Measurements from ENCODE around the gene KRTAP4-6.

KRTAP4-6 gene

DNA sequence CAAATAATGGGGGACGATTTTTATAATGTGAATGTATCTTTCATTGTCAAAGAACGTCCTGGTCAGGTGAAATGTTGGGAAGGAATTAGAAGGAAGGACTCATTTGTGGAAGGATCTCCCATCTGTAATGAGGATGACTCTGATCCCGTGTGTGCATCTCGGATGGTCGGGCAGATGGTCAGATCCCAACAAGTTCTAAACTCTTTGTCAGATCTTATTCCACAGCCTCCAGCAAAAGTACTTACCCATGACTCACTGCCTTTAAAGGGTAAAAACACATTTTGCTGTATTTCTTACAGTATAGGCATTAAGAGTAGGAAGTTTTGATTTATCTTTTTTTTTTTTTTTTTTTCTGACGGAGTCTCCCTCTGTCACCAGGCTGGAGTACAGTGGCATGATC lies 41.9 kb downstream of the KRTAP4-6 start:
- no peak overlapping the region for H3K4me3 ChIP-seq (ENCODE audit: low read length)
- DNase-seq (ENCODE audit: low read depth) = peak; percentile 62
- TF ChIP-seq, protein P1, sequence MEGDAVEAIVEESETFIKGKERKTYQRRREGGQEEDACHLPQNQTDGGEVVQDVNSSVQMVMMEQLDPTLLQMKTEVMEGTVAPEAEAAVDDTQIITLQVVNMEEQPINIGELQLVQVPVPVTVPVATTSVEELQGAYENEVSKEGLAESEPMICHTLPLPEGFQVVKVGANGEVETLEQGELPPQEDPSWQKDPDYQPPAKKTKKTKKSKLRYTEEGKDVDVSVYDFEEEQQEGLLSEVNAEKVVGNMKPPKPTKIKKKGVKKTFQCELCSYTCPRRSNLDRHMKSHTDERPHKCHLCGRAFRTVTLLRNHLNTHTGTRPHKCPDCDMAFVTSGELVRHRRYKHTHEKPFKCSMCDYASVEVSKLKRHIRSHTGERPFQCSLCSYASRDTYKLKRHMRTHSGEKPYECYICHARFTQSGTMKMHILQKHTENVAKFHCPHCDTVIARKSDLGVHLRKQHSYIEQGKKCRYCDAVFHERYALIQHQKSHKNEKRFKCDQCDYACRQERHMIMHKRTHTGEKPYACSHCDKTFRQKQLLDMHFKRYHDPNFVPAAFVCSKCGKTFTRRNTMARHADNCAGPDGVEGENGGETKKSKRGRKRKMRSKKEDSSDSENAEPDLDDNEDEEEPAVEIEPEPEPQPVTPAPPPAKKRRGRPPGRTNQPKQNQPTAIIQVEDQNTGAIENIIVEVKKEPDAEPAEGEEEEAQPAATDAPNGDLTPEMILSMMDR (conservative IDR thresholded peaks at IDR 0.05; ENCODE audit: low read length) = no peak

DNA sequence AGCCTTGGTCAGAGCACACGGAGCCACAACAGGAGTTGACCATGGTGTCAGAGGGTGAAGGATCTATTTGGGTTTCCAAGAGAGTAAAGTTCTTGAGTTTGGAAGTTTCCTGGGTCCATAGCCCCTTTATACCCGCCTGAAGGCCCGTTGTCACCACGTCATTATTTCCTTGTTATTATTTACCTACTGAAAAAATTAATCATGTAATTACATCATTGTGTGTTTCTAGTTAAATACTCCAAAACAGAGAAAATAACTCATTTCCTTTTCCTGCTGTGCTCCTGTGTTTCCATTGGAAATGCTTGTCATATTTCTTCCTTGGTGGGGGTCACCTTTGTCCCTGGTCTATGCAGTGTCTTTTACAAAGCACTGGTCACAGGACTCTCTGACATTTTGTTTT lies 42.3 kb downstream of the KRTAP4-6 start, which contains the start of gene KRTAP4-8:
Gene KRTAP4-8, minus strand, starts transcription at position 101 of the 400 bp plus-strand sequence. Its CDS starts 58 bp downstream, at position 43.
- TF ChIP-seq, protein P1 (conservative IDR thresholded peaks at IDR 0.05; ENCODE audit: low read length) = no peak
- DNase-seq (ENCODE audit: low read depth) = no peak
- no peak within 1 kb of the TSS for H3K4me3 ChIP-seq (ENCODE audit: low read length)

DNA sequence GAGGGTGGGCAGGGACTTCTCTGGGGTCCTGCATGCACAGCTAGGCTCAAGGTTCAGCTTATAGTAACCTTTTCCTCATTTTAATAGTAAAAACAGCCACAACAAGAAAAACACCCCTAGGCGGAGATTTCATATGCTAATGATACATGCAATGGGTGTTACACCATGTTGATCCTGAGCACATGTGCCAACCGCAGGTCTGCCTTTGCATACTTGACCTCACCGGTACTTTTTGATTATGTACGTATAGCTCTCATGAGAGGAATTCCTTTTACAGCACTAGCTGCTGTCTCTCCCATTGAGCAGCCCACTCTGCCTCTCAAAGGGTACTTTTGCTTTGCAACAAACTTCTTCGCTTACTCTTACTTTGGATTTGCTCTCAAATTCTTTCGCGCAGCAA lies 44.3 kb downstream of the KRTAP4-6 start:
- DNase-seq (ENCODE audit: low read depth) = no peak
- TF ChIP-seq, protein P1 (conservative IDR thresholded peaks at IDR 0.05; ENCODE audit: low read length) = no peak
- H3K4me3 ChIP-seq (ENCODE audit: low read length) = no peak overlapping the region
